PC-3 (cell line): ENCODE data around the gene DHRS1.

Experiments
- CTCF ChIP-seq: fragments of 300-600 bp; sonication (generic); conservative IDR thresholded peaks from 2 replicates; pipeline ENCODE4 v1.5.1; 2017; ENCODE audit warnings: antibody characterized with exemption, low read depth, mild to moderate bottlenecking, low read length
- EZH2 ChIP-seq: fragments of 300-600 bp; sonication (generic); IDR thresholded peaks from one replicate; pipeline ENCODE4 v1.6.1; 2017; ENCODE audit warnings: antibody characterized with exemption, mild to moderate bottlenecking, low read length; ENCODE audit not compliant: unreplicated experiment

GRCh38 chr14:24260026-24260779 is 39.4 kb downstream of the DHRS1 start:
- TF ChIP-seq CTCF (no peak), EZH2 (no peak)
